PFSK-1 (cell line): ENCODE results near the gene BCR.

Experiments used
- FOXP2 ChIP-seq: optimal IDR thresholded peaks from 2 replicates; pipeline ENCODE3; 2011; ENCODE audit warnings: borderline replicate concordance, control low read depth, inconsistent platforms; ENCODE audit not compliant: insufficient read depth; ENCODE audit errors: extremely low read length, extremely low read depth
- POLR2AphosphoS5 ChIP-seq: IDR thresholded peaks from 2 replicates; pipeline ENCODE4 v1.6.1; 2012; ENCODE audit warnings: low read depth, mild to moderate bottlenecking, control low read depth, low read length, moderate library complexity
- SIN3A ChIP-seq: IDR thresholded peaks from 2 replicates; pipeline ENCODE4 v1.6.1; 2012; ENCODE audit warnings: mild to moderate bottlenecking, low read length, moderate library complexity, borderline replicate concordance; ENCODE audit not compliant: insufficient read depth
- TAF1 ChIP-seq: IDR thresholded peaks from 2 replicates; pipeline ENCODE4 v1.6.1; 2012; ENCODE audit warnings: low read length, control low read depth, borderline replicate concordance; ENCODE audit not compliant: insufficient read depth
- TF ChIP-seq, protein P1 (sequence below), 2 experiments: IDR thresholded peaks; 2 replicates each; pipeline versions ENCODE4 v1.6.1 to v1.8.0; 2011 to 2012; ENCODE audit warnings: low read depth in 2 of 2, low read length in 2 of 2, control low read depth in 1 of 2, inconsistent platforms in 1 of 2, mild to moderate bottlenecking in 1 of 2, moderate library complexity in 1 of 2; ENCODE audit not compliant: insufficient read depth in 1 of 2

The BCR gene

DNA sequence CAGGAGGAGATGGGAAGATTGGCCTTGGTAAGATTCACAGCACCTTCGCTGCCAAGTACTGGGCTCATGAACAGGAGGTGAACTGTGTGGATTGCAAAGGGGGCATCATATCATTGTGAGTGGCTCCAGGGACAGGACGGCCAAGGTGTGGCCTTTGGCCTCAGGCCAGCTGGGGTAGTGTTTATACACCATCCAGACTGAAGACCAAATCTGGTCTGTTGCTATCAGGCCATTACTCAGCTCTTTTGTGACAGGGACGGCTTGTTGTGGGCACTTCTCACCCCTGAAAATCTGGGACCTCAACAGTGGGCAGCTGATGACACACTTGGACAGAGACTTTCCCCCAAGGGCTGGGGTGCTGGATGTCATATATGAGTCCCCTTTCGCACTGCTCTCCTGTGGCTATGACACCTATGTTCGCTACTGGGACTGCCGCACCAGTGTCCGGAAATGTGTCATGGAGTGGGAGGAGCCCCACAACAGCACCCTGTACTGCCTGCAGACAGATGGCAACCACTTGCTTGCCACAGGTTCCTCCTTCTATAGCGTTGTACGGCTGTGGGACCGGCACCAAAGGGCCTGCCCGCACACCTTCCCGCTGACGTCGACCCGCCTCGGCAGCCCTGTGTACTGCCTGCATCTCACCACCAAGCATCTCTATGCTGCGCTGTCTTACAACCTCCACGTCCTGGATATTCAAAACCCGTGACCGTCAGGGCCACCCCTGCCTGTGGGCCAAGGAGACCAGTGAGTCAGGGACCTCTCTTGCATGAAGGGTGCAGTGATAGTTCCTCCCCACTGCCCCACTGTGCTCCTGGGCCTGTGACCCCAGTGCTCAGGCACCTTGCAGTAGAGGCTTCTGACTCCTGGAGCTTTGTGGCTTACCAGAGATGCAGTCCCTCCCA is 83.6 kb downstream of the BCR start:
- TF ChIP-seq POLR2AphosphoS5 (no peak), TAF1 (no peak), SIN3A (no peak), FOXP2 (no peak)
- TF ChIP-seq, protein P1, sequence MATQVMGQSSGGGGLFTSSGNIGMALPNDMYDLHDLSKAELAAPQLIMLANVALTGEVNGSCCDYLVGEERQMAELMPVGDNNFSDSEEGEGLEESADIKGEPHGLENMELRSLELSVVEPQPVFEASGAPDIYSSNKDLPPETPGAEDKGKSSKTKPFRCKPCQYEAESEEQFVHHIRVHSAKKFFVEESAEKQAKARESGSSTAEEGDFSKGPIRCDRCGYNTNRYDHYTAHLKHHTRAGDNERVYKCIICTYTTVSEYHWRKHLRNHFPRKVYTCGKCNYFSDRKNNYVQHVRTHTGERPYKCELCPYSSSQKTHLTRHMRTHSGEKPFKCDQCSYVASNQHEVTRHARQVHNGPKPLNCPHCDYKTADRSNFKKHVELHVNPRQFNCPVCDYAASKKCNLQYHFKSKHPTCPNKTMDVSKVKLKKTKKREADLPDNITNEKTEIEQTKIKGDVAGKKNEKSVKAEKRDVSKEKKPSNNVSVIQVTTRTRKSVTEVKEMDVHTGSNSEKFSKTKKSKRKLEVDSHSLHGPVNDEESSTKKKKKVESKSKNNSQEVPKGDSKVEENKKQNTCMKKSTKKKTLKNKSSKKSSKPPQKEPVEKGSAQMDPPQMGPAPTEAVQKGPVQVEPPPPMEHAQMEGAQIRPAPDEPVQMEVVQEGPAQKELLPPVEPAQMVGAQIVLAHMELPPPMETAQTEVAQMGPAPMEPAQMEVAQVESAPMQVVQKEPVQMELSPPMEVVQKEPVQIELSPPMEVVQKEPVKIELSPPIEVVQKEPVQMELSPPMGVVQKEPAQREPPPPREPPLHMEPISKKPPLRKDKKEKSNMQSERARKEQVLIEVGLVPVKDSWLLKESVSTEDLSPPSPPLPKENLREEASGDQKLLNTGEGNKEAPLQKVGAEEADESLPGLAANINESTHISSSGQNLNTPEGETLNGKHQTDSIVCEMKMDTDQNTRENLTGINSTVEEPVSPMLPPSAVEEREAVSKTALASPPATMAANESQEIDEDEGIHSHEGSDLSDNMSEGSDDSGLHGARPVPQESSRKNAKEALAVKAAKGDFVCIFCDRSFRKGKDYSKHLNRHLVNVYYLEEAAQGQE (IDR thresholded peaks at IDR 0.05; ENCODE audit: insufficient read depth in 1 of 2, low read depth in 2 of 2, low read length in 2 of 2): no peak

DNA sequence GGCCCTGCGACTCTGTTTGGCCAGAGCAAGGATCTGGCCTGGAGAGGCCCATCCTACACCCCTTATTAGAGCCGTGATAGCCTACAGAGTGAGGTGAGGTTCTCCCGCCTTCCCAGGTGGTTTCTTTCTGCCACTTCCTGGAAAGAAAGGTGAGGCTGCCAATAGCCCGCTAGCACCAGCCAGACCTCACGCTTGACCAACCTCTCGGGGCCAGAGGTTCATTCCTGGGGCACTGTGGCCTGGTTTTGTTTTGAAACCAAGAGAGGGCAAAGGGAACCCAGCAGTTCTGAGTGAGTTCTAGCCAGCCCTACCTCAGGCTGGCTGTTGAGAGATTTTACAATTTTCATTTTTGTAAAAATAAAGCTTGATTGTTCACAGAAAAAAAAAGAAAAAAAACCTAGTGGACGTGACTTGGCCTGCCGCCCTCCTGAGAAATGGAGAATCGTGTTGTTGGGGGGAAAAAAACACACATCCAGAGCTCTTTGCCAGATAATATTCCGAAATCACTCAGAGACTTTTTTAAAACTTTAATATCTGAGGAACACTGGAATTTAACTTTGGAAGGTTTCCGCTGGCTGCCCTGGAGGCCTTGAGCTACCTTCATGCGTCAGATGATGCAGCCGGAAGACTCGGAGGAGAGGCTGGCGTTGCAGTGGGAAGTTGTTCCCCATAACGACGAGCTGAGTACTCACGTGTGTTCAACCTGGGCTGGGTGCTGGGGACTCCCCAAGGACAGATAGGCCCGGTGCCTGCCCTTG is 84.5 kb downstream of the BCR start:
- TF ChIP-seq POLR2AphosphoS5 (no peak), FOXP2 (no peak)

DNA sequence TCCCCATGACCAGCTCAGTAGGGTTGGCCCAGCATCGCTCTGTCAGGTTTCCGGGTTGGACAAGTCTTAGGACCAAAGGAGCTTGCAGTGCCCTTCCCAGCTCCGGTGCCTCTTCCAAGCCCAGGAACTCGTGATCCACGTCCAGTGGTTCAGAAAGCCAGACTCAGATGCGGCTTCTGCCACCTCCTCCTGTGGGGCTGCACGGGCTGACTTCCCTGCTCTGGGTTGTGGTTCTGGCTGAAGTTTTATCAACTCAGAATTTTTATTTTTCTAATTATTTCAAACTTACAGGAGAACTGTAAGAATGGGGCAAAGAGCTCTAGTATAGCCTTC is 85.0 kb downstream of the BCR start:
- TF ChIP-seq SIN3A (no peak), FOXP2 (no peak), POLR2AphosphoS5 (no peak), TAF1 (no peak)
- TF ChIP-seq, protein P1 (IDR thresholded peaks at IDR 0.05; ENCODE audit: insufficient read depth in 1 of 2, low read depth in 2 of 2, low read length in 2 of 2): no peak

DNA sequence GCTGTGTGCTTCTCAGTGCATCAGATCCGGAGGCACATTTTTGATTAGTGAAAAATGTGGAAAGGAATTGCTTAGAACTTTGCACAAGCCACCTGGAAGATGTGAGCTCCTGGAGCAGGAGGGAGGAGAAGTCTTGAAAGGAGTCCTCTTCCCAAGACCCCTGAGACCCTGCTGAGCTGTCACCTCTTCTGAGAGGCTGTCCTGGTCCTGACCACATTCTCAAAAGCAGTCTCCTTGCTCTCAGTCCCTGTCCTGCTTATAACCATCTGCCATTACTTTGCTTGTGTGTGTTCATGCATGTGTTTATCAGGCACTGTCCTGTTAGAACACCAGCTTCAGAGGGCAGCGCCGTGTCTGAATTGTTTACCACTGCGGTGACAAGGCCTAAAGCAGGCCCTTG is 86.5 kb downstream of the BCR start:
- TF ChIP-seq FOXP2: no peak
- TF ChIP-seq SIN3A: no peak
- TF ChIP-seq, protein P1 (IDR thresholded peaks at IDR 0.05; ENCODE audit: insufficient read depth in 1 of 2, low read depth in 2 of 2, low read length in 2 of 2): no peak
- TF ChIP-seq POLR2AphosphoS5: no peak
- no peak for TF ChIP-seq TAF1

- TF ChIP-seq, protein P1 (IDR thresholded peaks at IDR 0.05; ENCODE audit: insufficient read depth in 1 of 2, low read depth in 2 of 2, low read length in 2 of 2): no peak
- no peak for TF ChIP-seq TAF1
- TF ChIP-seq POLR2AphosphoS5: no peak
- TF ChIP-seq FOXP2: no peak
- TF ChIP-seq SIN3A: no peak
Measured at GRCh38 chr22:23267226-23268043, 87.1 kb downstream of the BCR start.
